ENCODE data around the gene GJC1.

The GJC1 gene

GRCh38 chr17:44865231-44865660 lies 35.2 kb upstream of the GJC1 start:
- no peak for TF ChIP-seq SIN3A (IDR thresholded peaks at IDR 0.05; ENCODE audit: borderline replicate concordance, insufficient read depth, low read length)
- no peak for TF ChIP-seq TAF1 (IDR thresholded peaks at IDR 0.05; ENCODE audit: borderline replicate concordance, insufficient read depth, low read length)
- TF ChIP-seq, protein P1, sequence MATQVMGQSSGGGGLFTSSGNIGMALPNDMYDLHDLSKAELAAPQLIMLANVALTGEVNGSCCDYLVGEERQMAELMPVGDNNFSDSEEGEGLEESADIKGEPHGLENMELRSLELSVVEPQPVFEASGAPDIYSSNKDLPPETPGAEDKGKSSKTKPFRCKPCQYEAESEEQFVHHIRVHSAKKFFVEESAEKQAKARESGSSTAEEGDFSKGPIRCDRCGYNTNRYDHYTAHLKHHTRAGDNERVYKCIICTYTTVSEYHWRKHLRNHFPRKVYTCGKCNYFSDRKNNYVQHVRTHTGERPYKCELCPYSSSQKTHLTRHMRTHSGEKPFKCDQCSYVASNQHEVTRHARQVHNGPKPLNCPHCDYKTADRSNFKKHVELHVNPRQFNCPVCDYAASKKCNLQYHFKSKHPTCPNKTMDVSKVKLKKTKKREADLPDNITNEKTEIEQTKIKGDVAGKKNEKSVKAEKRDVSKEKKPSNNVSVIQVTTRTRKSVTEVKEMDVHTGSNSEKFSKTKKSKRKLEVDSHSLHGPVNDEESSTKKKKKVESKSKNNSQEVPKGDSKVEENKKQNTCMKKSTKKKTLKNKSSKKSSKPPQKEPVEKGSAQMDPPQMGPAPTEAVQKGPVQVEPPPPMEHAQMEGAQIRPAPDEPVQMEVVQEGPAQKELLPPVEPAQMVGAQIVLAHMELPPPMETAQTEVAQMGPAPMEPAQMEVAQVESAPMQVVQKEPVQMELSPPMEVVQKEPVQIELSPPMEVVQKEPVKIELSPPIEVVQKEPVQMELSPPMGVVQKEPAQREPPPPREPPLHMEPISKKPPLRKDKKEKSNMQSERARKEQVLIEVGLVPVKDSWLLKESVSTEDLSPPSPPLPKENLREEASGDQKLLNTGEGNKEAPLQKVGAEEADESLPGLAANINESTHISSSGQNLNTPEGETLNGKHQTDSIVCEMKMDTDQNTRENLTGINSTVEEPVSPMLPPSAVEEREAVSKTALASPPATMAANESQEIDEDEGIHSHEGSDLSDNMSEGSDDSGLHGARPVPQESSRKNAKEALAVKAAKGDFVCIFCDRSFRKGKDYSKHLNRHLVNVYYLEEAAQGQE (IDR thresholded peaks at IDR 0.05; ENCODE audit: insufficient read depth in 1 of 2, low read depth in 2 of 2, low read length in 2 of 2) = no peak
- TF ChIP-seq FOXP2 (optimal IDR thresholded peaks at IDR 0.05; ENCODE audit: borderline replicate concordance, extremely low read depth, extremely low read length, insufficient read depth) = no peak
- TF ChIP-seq POLR2AphosphoS5 (IDR thresholded peaks at IDR 0.05; ENCODE audit: low read depth, low read length) = no peak

DNA sequence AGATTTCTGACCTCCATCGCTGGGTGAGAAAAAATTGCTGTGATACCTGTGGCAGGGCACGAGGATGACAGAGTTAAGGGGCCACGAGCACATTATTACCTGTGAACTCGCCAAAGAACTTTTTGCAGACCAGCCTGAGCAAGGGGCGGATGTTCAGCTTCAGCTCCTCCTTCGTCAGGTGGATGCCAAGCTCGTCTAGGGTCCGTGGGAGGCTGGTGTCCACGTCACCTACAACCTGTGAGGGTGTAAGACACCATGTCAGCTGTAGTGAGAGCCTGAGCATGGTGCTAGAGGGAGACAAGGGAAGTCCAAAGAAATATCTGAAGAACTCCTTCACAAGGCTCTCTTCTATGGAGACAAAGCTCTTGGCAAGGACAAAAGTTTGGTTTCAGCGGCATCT lies 34.7 kb upstream of the GJC1 start:
- no peak for TF ChIP-seq POLR2AphosphoS5 (IDR thresholded peaks at IDR 0.05; ENCODE audit: low read depth, low read length)
- no peak for TF ChIP-seq TAF1 (IDR thresholded peaks at IDR 0.05; ENCODE audit: borderline replicate concordance, insufficient read depth, low read length)
- TF ChIP-seq, protein P1 (IDR thresholded peaks at IDR 0.05; ENCODE audit: insufficient read depth in 1 of 2, low read depth in 2 of 2, low read length in 2 of 2) = no peak
- TF ChIP-seq FOXP2 (optimal IDR thresholded peaks at IDR 0.05; ENCODE audit: borderline replicate concordance, extremely low read depth, extremely low read length, insufficient read depth) = no peak
- TF ChIP-seq SIN3A (IDR thresholded peaks at IDR 0.05; ENCODE audit: borderline replicate concordance, insufficient read depth, low read length) = no peak

- TF ChIP-seq, protein P1 (IDR thresholded peaks at IDR 0.05; ENCODE audit: insufficient read depth in 1 of 2, low read depth in 2 of 2, low read length in 2 of 2) = no peak
- no peak for TF ChIP-seq POLR2AphosphoS5 (IDR thresholded peaks at IDR 0.05; ENCODE audit: low read depth, low read length)
- no peak for TF ChIP-seq SIN3A (IDR thresholded peaks at IDR 0.05; ENCODE audit: borderline replicate concordance, insufficient read depth, low read length)
- no peak for TF ChIP-seq TAF1 (IDR thresholded peaks at IDR 0.05; ENCODE audit: borderline replicate concordance, insufficient read depth, low read length)
- no peak for TF ChIP-seq FOXP2 (optimal IDR thresholded peaks at IDR 0.05; ENCODE audit: borderline replicate concordance, extremely low read depth, extremely low read length, insufficient read depth)
These were observed 33.2 kb upstream of the GJC1 start for GRCh38 chr17:44863061-44863918.

- TF ChIP-seq FOXP2 (optimal IDR thresholded peaks at IDR 0.05; ENCODE audit: borderline replicate concordance, extremely low read depth, extremely low read length, insufficient read depth) (no peak), SIN3A (IDR thresholded peaks at IDR 0.05; ENCODE audit: borderline replicate concordance, insufficient read depth, low read length) (no peak), TAF1 (IDR thresholded peaks at IDR 0.05; ENCODE audit: borderline replicate concordance, insufficient read depth, low read length) (no peak), POLR2AphosphoS5 (IDR thresholded peaks at IDR 0.05; ENCODE audit: low read depth, low read length) (no peak)
- TF ChIP-seq, protein P1 (IDR thresholded peaks at IDR 0.05; ENCODE audit: insufficient read depth in 1 of 2, low read depth in 2 of 2, low read length in 2 of 2) = no peak
These were observed 32.3 kb upstream of the GJC1 start for GRCh38 chr17:44862278-44862914.
